Ishikawa (cell line): ENCODE results near the gene ULBP2.

Experiments used
- CEBPB ChIP-seq: IDR thresholded peaks from 2 replicates; pipeline ENCODE4 v1.6.1; 2012
- EP300 ChIP-seq: IDR thresholded peaks from 2 replicates; pipeline ENCODE4 v1.6.1; 2012; ENCODE audit warnings: borderline replicate concordance
- RAD21 ChIP-seq: IDR thresholded peaks from 2 replicates; pipeline ENCODE4 v1.6.1; 2012; ENCODE audit warnings: low read depth
- REST ChIP-seq: IDR thresholded peaks from 2 replicates; pipeline ENCODE4 v1.6.1; 2012; ENCODE audit warnings: low read depth, mild to moderate bottlenecking
- TAF1 ChIP-seq: IDR thresholded peaks from 2 replicates; pipeline ENCODE4 v1.6.1; 2012; ENCODE audit warnings: low read depth, mild to moderate bottlenecking
- YY1 ChIP-seq: IDR thresholded peaks from 2 replicates; pipeline ENCODE4 v1.6.1; 2012; ENCODE audit warnings: low read depth

- TF ChIP-seq EP300 (no peak), CEBPB (no peak), RAD21 (no peak), TAF1 (no peak), YY1 (no peak), REST (no peak)
Measured at GRCh38 chr6:149904661-149905370, 37.0 kb upstream of the ULBP2 start.
